Type B pancreatic cell (in vitro differentiated cells): Measurements from ENCODE around the gene RERE. TPM values are rescaled to one million over a fixed set of nuclear protein-coding genes. Genes with fewer than 3 reads are reported as not detected.
"Not testable (repeated sequence)": the region's sequence is repeated elsewhere in the genome, so short reads cannot be mapped to it uniquely, and the experiment has no call there.

Source experiments
- DNase-seq: peaks from one replicate; pipeline ENCODE4 v3.0.0; 2021; ENCODE audit warnings: mixed read lengths; ENCODE audit not compliant: unreplicated experiment; ENCODE audit errors: extremely low spot score
- H3K27ac Mint-ChIP-seq: 2 replicates; pipeline ENCODE4 v1.8.0; 2021; ENCODE audit warnings: mild to moderate bottlenecking, mixed read lengths
- H3K27me3 Mint-ChIP-seq: 2 replicates; pipeline ENCODE4 v1.8.0; 2021; ENCODE audit warnings: mixed read lengths
- H3K36me3 Mint-ChIP-seq: 2 replicates; pipeline ENCODE4 v1.8.0; 2021; ENCODE audit warnings: mixed read lengths
- H3K4me1 Mint-ChIP-seq: one replicate; pipeline ENCODE4 v1.8.0; 2021; ENCODE audit warnings: mixed read lengths; ENCODE audit not compliant: unreplicated experiment
- H3K4me3 Mint-ChIP-seq: 2 replicates; pipeline ENCODE4 v1.8.0; 2021; ENCODE audit warnings: mild to moderate bottlenecking, mixed read lengths
- H3K9me3 Mint-ChIP-seq: 2 replicates; pipeline ENCODE4 v1.8.0; 2021; ENCODE audit warnings: mixed read lengths
- total RNA-seq: library from RNA; stranded (reverse); gene quantifications from 2 replicates; pipeline ENCODE4 v1.2.1, GENCODE V29; 2021; ENCODE audit warnings: low replicate concordance
- TF ChIP-seq, protein P1 (sequence below): fragments of 200-600 bp; sonication (generic); conservative IDR thresholded peaks from 2 replicates; pipeline ENCODE4 v1.5.0; 2021; ENCODE audit warnings: antibody characterized with exemption, mild to moderate bottlenecking

Gene RERE
- total RNA-seq, 1 donor from 2014 or later: 141 TPM

DNA sequence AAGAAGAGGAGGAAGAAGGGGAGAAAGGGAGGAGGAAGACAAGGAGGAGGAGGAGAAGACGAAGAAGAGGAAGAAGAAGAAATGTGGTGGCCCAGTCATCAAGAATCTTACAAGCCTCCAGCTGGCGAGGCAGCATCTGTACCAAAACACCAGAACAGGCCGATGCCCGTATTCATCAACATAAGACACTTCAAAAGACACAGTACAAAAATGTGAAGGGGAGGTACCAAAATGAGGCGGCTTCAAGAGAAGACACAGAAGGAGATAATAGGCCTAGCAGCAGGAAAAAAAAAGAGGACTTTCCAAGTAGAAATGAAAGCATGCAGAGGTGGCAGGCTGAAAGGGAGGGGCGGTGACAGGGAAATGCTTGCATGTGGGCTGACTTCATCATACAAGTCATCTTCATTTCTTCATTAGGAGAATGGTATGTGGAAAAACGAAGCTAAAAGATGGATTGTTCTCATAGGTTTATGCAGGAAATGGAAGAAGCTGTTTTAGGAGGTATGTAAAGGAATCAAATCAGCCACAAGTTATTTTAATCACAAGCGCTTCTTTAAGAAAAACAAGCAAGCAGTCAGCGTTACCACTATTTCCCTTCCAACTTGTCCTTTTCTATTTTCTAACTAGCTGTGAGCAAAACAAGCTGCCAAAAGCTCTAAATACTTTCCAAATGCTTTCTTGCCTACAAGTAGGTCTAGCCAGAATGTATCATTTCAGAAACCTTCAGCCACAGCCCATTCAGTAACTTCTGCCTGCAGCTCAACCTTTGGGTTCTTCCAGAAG, 307.2 kb downstream of the RERE start:
- Mint-ChIP-seq H3K4me3 (peak overlapping the region; percentile 21), H3K27ac (peak overlapping the region; percentile 88)

GRCh38 chr1:8509579-8509978, 307.9 kb downstream of the RERE start:
- Mint-ChIP-seq H3K36me3 (peaks cover 27% of the 10 kb centered on the region), H3K27ac (peak overlapping the region; percentile 88), H3K27me3 (no peaks in the 10 kb centered on the region), H3K4me3 (no peak overlapping the region), H3K4me1 (peaks cover 26% of the 10 kb centered on the region), H3K9me3 (no peaks in the 10 kb centered on the region)
- DNase-seq: no peak
- TF ChIP-seq, protein P1, sequence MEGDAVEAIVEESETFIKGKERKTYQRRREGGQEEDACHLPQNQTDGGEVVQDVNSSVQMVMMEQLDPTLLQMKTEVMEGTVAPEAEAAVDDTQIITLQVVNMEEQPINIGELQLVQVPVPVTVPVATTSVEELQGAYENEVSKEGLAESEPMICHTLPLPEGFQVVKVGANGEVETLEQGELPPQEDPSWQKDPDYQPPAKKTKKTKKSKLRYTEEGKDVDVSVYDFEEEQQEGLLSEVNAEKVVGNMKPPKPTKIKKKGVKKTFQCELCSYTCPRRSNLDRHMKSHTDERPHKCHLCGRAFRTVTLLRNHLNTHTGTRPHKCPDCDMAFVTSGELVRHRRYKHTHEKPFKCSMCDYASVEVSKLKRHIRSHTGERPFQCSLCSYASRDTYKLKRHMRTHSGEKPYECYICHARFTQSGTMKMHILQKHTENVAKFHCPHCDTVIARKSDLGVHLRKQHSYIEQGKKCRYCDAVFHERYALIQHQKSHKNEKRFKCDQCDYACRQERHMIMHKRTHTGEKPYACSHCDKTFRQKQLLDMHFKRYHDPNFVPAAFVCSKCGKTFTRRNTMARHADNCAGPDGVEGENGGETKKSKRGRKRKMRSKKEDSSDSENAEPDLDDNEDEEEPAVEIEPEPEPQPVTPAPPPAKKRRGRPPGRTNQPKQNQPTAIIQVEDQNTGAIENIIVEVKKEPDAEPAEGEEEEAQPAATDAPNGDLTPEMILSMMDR: no peak

More for the DNA sequence above, 307.2 kb downstream of the RERE start:
- no peak for DNase-seq
- TF ChIP-seq, protein P1: no peak
- Mint-ChIP-seq H3K36me3 (peaks cover 22% of the 10 kb centered on the region), H3K4me1 (peaks cover 26% of the 10 kb centered on the region), H3K27me3 (no peaks in the 10 kb centered on the region), H3K9me3 (no peaks in the 10 kb centered on the region)

GRCh38 chr1:8506995-8507615, 310.3 kb downstream of the RERE start:
- TF ChIP-seq, protein P1: no peak
- no peak overlapping the region for H3K4me3 Mint-ChIP-seq
- H3K9me3 Mint-ChIP-seq: no peaks in the 10 kb centered on the region
- peaks cover 26% of the 10 kb centered on the region for H3K4me1 Mint-ChIP-seq
- peaks cover 29% of the 10 kb centered on the region for H3K36me3 Mint-ChIP-seq
- no peak for DNase-seq
- H3K27ac Mint-ChIP-seq: peak overlapping the region; percentile 68
- no peaks in the 10 kb centered on the region for H3K27me3 Mint-ChIP-seq

- Mint-ChIP-seq H3K27me3 (no peaks in the 10 kb centered on the region), H3K4me3 (no peak overlapping the region)
Measured at GRCh38 chr1:8506456-8506855, 311.0 kb downstream of the RERE start.

DNA sequence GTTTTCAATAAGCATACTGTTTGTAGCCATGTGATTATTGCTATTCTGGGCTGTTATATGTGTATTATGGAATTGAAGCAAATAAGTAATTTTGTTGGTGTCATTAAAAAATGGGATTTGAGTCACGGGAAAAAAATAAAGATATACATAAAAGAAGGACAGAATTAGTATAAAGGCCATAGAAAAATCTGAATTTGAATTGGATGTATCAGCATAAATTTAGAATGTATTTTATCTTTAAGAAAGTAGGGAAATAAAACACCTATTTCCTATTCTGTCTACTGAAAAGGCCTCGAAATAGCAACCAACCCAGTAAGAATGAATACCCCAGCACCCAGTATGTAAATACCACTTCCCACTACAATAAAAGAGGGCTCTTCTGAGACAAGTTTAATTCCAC, 313.6 kb downstream of the RERE start:
- H3K4me1 Mint-ChIP-seq: peaks cover 10% of the 10 kb centered on the region
- no peaks in the 10 kb centered on the region for H3K9me3 Mint-ChIP-seq
- DNase-seq: no peak
- TF ChIP-seq, protein P1: no peak
- H3K27ac Mint-ChIP-seq: no peak overlapping the region
- H3K36me3 Mint-ChIP-seq: peaks cover 38% of the 10 kb centered on the region
- H3K4me3 Mint-ChIP-seq: no peak overlapping the region
- no peaks in the 10 kb centered on the region for H3K27me3 Mint-ChIP-seq

More at GRCh38 chr1:8506456-8506855, 311.0 kb downstream of the RERE start:
- TF ChIP-seq, protein P1: no peak
- Mint-ChIP-seq H3K27ac (peak overlapping the region; percentile 68), H3K9me3 (no peaks in the 10 kb centered on the region), H3K36me3 (peaks cover 29% of the 10 kb centered on the region), H3K4me1 (peaks cover 23% of the 10 kb centered on the region)
- DNase-seq: no peak

DNA sequence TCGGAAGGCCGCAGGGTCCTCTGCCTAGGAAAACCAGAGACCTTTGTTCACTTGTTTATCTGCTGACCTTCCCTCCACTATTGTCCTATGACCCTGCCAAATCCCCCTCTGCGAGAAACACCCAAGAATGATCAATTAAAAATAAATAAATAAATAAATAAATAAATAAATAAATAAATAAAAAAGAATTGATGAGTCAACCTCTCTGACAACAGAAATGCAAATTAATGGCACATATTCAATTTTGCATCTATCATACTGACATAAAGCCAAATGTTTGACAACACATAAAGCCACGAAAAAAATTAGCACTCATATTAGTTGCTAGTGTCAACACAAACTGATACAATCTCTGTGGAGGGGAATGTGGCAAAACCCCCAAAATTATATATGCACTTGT, 314.5 kb downstream of the RERE start:
- not testable (repeated sequence) for H3K4me3 Mint-ChIP-seq, H3K27ac Mint-ChIP-seq, H3K9me3 Mint-ChIP-seq, DNase-seq, H3K27me3 Mint-ChIP-seq
- Mint-ChIP-seq H3K36me3 (peaks cover 34% of the 10 kb centered on the region), H3K4me1 (peaks cover 10% of the 10 kb centered on the region)
